NCI-H1417 (cell line): Measurements from ENCODE around the gene LRCH3.

Source experiments
- DNase-seq, 3 experiments: peaks; one replicate each; lab custom pipeline; 2025; lab: John Stamatoyannopoulos, UW

Gene LRCH3

DNA sequence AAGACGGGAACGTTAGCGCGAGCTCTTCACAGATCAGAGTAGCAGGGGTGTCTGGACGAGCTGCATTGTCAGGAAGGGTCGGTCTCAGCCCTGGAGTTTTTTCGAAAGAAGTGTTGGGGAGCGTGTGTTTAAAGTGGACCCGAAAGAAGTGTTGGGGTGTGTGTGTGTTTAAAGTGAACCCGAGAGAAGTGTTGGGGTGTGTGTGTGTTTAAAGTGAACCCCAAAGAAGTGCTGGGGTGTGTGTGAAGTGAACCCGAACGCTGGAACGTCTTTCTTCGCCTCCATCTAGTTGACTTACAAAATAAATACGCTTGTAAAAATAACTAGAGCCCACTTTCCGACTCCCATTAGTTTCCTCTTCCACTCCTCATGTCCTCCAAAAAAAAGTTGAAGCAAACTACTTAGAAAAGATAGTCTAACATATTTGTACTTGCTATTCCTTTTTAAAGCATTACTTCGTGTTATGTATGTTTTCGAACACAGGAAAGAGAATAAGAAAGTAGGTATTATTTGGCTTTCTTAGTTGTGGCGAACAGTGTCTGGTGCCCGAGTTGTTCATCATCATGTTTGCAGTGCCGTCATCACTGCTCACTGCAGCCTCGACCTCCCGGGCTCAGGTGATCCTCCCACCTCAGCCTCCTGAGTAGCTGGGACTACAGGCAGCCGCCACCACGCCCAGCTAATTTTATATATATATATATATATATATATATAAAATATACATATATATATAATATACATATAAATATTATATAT, 1.0 kb downstream of the LRCH3 start:
- peak in 1 of 3 experiments; percentile 62 for DNase-seq

DNA sequence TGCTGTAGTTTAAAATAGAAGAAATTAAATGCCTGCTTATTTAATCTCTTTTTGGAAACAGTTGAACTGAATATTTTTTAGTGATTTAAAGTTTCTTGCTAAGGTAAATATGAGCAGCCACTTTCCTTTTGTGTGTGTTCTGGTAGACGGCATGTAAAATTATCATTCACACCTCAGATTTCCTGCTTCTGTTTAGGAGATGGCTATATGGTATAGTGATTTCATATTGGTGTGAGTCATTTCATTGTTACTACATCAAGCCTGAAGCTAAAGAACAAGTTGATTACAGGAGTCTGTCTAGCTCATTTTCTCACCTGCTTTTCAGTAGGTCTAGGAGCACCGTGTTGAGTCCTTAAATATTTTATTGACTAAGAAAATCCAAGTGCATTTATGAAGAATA, 2.2 kb downstream of the LRCH3 start:
- peak in 1 of 3 experiments; percentile 49 for DNase-seq

- no peak for DNase-seq
These were observed 3.1 kb downstream of the LRCH3 start for GRCh38 chr3:197794115-197794514.

- DNase-seq, result no peak
These were observed 4.1 kb downstream of the LRCH3 start for GRCh38 chr3:197795200-197795599.

GRCh38 chr3:197796087-197796486, 5.0 kb downstream of the LRCH3 start:
- no peak for DNase-seq

DNA sequence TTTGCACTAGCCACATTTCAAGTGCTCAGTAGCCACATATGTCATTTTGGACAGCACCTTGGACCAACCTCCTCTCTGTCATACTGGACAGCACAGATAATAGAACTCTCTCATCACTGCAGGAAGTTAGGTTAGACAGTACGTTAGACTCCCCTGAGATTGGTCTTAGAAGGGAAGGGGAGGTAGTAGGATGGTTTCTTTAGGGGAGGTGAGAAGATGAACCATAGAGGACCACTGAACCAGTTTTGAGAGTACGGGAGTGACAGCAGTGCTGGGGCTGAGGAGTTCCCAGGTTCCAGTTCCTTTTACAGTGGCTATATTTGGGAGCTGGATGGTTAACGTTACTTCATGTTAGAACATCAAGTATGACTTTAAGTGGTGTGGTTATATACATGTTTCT, 7.8 kb downstream of the LRCH3 start:
- no peak for DNase-seq

DNA sequence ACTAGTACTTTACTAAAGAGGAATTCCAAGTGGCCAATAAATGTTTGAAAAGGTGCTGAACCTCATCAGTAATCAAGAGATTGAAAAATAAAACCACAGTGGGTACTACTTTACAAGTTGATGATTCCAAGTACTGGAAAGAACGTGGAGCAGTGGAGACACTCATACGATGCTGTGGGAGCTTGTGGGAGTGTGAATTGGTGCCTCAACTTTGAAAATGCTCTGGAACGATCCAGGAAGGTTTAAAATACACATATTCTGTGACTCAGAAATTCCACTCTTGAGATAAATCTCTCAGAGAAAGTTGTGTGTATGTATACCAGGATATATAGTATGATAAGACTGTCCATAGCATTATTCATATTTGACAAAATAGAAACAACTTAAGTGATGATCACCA, 9.3 kb downstream of the LRCH3 start:
- DNase-seq, result no peak

DNA sequence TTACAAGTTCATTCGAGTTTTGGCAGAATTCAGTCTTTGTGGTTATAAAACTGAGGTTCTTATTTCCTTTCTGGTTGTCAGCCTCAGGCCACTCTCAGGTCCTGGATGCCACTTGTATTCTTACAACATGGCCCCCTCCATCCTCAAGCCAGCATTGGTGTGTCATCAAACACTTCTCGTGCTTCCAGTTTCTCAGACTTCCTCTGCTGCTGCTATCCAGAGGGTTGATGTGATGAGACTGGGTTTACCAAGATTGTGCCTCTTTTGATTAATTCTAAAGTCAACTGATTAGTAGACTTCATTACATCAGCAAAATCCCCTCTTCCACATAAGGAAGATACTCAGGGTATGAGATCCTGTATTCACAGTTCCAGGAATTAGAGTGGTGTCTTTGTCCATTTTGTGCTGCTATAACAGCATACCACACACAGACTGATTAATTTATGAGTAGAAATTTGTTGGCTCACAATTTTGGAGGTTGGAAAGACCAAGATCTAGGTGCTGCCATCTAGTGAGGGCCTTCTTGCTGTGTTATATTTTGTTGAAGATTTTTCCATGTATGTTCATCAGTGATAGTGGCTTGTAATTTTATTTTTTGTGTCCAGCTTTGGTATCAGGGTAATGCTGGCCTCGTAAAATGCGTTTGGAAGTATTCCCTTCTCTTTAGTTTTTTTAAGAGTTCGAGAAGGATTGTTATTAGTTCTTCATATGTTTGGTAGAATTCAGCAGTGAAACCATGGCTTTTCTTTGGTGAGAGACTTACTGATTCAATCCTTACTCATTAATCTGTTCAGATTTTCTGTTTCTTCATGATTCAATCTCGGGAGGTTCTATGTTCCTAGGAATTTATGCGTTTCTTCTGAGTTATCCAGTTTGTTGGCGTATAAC, 11.1 kb downstream of the LRCH3 start:
- no peak for DNase-seq

DNA sequence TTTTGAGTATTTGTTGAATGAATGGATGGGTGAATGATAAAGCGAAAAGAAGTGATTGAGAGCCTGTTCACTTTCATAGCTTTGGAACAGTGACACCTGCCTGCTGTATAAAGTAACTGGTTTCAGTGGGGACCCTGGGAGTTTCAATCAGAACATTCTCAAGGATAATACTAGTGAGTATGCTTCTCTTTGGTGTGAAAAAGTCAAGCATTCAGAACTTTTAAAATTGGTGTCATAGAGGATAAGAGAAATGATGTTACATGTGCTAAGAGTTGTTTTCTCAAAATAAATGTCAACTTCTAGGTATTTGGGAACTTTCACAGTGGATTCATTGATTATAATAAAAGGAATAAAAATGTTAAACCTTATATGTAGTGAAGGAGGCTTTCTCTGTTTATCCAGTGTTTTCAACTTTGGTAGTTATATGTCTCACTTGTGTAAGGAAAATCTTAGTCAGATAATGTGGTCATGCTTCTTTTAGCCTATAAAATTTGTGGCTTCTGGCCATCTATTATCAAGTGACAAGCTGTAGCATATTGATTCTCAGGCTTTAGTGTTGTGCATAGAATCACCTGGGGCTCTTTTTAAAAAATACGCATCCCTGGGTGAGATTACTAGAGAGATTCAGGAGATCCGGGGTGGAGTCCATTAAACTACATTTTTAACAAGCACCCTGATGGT, 11.9 kb downstream of the LRCH3 start:
- DNase-seq, result no peak

GRCh38 chr3:197804511-197804910, 13.5 kb downstream of the LRCH3 start:
- no peak for DNase-seq

DNA sequence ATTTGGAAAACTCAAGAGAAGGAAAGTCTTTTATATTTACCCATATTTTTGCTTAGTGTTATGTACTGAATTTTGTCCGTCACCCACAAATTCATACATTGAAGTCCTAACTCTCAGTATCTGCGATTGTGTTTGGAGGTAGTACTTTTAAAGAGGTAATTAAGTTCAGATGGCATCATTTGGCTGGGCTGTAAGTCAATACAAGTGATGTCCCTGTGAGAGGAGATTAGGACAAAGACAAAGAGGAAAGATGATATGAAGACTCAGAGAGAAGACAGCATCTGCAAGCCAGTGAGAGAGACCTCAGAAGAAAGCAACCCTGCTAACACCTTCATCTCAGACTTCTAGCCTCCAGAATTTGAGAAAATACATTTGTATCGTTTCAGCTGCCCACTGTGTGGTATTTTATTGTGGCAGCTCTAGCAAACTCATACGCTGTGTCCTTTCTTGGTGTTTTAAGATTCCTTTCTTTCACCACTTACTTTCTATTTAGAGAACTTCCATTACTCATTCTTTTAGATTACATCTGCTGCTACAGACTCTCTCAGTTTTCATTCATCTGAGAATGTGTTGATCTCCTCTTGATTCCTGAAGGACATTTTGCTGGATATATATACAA, 17.0 kb downstream of the LRCH3 start:
- DNase-seq, result no peak

DNA sequence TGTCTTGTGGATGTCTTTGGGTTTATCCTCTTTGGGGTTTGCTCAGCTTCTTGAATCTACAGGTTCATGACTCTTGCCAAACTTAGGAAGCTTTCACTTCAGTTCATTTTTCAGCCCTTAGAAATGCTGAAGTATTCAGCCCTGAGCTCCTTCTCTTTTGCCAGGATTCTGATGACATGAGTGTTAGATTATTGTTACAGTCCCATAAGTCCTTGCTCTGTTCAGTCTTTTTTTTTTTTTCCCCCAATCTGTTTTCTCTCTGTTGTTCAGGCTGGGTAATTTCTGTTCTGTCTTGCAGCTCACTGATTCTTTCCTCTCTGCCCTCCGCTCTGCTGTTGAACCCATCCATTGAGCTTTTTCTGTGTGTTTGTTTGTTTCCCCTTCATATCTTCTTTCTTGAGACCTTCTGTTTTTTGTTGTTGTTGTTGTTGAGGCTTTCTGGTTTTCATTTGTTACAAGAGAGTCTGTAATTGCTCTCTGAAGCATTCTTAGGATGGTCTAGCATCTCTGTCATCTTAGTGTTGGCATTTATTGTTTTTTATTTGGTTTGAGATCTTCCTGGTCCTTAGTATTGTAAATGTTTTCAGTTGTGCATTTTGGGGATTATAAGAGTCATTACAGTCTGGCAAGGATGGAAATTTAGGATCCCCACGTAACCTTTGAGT, 18.4 kb downstream of the LRCH3 start:
- DNase-seq, result no peak

- DNase-seq, result no peak
These were observed 19.8 kb downstream of the LRCH3 start for GRCh38 chr3:197810901-197811300.

- no peak for DNase-seq
These were observed 20.3 kb downstream of the LRCH3 start for GRCh38 chr3:197811343-197811742.

DNA sequence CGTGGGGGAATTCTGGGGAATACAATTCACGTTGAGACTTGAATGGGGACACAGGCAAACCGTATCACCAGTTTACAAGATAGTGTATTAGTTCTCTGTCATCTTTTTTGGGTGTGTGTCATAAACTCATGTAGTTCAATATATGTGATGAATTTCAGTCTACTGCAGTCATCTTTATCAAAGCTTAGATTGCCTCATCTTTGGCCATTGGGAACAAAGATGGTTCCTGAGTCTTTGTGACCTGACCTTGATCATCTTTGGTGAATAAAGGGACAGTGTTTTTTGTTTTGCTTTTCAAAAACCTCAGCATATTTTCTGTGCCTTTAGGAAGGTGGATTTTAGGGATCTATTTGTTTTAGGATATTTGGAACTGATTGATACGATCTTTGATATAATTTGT, 23.3 kb downstream of the LRCH3 start:
- no peak for DNase-seq

GRCh38 chr3:197820550-197821335, 29.7 kb downstream of the LRCH3 start:
- peak in 1 of 3 experiments; percentile 11 for DNase-seq

- DNase-seq, result no peak
These were observed 38.5 kb downstream of the LRCH3 start for GRCh38 chr3:197829397-197830045.

DNA sequence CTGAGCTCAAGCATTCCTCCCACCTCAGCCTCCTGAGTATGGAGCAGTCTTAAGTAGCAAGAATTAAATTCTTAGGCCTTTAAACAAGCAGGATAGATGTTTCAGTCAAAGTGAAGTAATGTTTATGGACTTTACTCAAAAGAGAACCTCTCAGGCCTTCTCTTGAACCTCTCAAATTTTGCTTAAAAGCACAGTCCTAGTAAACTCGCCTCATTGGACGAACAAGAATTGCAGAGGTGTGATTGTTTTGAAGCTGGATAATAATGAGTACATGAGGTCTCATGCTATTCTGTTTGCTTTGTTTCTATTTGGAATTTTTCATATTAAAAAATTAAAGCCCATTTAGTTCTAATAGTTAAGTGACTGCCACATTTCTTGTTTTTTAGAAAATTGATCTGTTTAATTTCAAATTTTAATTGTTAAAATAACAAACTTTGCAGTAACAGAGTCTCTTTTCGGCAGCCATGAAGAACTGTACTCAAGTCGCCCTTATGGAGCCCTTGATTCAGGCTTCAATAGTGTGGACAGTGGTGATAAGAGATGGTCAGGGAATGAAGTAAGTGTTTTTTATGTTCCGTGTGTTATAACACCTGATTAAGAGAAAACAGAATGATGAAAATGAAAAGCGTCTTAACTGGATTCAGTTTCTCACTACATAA, 39.4 kb downstream of the LRCH3 start:
- no peak for DNase-seq

GRCh38 chr3:197830967-197831313, 39.9 kb downstream of the LRCH3 start:
- DNase-seq, result no peak
